NCI-H748 treated with DMSO at 0.1 percent for 48 hours (cell line): ENCODE measurements around the gene SLC27A1.
"Not testable (repeated sequence)": the region's sequence is repeated elsewhere in the genome, so short reads cannot be mapped to it uniquely, and the experiment has no call there.

ENCODE experiments used
- DNase-seq: peaks from one replicate; lab custom pipeline; 2025; lab: John Stamatoyannopoulos, UW

Gene SLC27A1

DNA sequence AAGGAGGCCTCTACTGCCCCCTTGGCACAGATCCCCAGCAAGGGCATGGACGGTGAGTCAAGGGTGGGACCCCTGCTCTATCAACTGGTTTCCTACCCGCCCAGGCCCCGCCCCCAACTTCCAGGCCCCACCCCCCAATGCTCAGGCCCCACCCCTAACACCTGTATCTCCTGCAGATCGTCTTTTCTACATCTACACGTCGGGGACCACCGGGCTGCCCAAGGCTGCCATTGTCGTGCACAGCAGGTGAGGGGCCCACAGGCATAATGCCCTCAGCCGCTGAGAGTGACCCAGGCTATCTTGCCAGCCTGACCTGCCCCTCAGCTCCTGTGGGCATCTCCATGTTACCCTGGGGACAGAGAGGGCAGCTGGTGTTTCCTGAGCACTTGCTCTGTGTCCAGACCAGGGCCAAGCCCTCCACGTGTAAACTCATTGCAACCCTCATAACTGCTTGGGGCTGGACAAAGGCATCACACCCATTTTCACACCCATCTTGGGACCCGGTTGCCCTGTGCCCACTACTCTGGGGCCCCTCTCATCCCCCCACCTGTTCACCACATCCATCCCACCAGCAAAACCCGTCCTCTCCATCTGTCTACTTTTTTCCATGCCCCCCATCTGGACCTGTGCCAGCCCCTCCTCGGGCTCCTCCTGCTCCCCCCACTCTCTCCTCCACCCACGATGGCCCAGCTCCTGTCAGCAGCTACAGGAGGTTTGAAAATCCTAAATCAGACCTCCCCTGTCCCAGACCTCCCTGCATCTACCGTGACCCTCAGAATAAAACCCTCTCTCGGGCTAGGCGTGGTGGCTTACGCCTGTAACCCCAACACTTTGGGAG, 17.2 kb downstream of the SLC27A1 start:
- no peak for DNase-seq

DNA sequence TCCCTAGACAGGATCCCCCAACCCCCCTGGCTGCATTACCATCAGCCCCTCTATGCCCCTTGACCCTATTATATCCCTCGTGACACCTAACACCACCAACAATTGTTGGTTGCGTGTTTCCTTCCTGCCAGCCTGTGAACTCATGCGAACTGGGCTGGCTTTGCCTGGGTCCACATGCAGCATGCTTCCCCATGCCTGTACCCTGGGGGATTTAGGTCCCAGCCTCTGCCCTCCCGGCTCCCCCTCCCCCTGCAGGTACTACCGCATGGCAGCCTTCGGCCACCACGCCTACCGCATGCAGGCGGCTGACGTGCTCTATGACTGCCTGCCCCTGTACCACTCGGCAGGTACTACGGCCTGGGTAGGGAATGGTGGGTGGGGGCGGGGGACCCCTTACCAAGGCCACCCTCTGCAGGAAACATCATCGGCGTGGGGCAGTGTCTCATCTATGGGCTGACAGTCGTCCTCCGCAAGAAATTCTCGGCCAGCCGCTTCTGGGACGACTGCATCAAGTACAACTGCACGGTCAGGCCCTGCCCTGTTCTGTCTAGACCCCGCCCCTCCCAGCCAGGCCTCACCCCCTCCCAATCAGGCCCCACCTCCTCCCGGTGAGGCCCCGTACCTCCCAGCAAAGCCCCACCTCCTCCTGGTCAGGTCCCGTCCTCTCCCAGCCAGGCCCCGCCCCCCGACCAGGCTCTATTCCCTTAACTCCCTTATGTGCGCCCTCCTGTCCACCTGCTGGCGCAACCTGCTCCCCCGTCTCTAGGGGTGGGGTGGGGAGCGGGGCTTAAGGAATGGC, 18.5 kb downstream of the SLC27A1 start:
- DNase-seq = peak; percentile 21

DNA sequence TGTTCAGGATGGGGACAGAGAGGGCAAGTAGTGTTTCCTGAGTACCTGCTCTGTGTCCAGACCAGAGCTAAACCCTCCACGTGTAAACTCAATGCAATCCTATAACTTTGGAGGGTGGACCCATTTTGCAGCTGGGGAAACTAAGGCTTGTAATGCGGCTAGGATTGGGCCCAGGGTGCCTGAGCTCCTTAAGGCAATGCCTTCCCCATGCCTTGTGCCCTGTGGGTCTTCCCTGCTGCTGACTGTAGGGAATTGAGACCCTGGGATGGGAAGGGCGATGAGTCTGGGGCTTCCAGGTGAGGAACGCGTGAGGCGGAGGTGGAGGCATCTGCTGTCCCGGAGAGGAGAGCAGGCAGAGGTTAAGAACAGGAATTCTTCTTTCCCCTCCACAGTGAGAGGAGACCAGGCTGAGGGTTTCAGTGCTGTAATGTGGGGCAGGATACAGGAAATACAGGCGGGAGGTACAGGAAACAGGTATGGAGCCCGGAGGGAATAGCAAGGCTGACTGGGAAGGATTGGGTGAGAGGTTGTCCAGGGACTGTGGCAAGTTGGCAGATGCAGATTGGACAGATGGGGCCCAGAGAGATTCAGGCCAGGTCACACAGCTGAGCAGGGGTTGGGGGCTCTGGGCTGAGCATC, 19.2 kb downstream of the SLC27A1 start:
- no peak for DNase-seq

DNA sequence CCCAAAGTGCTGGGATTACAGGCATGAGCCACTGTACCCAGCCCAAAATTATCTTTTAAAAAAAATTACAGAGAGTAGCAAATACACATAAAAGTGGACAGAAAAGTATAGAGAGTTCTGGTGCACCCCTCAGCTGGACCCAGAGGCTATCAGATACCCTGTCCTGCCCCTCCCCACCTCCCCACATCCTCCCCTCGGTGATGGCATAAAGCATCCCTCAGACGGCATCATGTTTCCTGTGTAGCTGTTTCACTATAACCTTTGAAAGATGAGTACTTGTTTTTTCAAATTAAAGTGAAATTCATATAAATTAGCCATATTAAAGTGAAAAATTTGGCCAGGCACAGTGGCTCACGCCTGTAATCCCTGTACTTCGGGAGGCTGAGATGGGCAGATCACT, 20.1 kb downstream of the SLC27A1 start:
- no peak for DNase-seq

DNA sequence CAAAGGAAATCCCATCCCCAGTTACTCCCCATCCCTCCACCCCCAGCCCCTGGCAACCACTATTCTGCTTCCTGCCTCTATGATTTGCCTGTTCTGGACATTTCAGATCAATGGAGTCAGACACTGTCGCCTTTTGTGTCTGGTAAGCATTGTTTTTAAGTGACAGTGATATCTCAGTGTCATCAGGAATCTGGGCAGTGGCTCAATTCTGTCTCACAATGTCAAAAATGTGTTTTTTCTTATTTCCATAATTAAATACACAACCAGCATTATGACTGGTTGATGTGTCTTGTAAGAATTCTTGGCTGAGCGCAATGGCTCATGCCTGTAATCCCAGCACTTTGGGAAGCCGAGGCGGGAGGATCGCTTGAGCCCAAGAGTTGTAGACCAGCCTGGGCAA, 21.0 kb downstream of the SLC27A1 start:
- no peak for DNase-seq

DNA sequence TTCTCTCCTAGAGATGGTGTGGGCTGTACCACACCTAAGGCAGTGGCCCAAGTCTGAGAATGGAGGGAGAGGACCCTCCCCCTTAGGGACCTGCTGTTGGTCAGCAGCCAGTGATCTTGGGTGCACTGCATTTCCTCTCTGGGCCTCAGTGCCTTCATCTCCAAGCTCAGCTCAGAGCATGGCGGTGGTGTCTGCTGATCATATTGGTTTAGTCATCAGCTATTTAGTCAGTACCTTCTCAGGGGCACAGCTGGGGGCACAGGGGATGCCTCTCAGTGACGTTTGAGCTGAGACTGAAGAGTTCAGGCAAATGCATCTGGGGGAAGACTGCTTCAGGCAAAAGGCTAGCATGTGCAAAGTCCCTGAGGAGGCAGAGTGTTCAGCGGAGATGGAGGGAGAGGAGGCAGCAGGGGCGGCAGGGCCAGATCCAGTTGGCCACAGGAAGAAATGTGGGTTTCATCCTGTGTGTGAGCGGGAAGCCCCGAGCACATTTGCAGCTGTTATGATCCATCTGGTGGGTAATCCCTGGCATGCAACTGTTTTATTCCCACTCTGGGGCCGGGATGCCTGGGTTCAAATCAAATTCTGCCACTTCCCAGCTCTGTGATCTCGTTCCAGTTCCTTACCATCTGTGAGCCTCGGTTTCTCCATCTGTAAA, 25.4 kb downstream of the SLC27A1 start:
- no peak for DNase-seq

DNA sequence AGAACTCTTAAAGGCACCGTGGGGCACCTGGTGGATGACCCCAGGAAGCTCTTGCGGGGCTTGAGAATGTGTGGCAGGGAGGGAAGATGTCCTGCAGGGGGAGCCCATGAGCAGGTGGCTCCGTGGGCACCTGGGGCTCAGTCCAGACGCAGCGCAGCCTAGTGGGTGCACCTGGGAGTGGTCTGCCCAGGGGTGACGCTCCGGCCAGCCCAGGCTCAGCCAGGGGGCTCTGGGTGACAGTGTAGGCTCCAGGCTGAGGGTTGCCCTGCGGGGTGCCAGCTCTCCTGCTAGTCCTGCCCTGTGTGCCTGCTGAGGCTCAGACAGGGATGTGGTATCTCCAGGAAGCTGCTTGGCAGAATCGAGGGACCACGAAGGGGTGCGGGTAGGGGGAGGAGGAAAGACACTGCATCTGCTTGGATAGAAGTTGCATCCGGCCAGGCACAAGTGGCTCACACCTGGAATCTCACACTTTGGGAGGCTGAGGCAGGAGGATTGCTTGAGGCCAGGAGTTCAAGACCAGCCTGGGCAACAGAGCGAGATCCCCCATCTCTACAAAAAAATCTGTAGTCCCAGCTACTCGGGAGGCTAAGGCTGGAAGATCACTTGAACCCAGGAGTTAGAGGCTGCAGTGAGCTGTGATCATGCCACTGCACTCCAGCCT, 26.1 kb downstream of the SLC27A1 start:
- peak; percentile 29 for DNase-seq

DNA sequence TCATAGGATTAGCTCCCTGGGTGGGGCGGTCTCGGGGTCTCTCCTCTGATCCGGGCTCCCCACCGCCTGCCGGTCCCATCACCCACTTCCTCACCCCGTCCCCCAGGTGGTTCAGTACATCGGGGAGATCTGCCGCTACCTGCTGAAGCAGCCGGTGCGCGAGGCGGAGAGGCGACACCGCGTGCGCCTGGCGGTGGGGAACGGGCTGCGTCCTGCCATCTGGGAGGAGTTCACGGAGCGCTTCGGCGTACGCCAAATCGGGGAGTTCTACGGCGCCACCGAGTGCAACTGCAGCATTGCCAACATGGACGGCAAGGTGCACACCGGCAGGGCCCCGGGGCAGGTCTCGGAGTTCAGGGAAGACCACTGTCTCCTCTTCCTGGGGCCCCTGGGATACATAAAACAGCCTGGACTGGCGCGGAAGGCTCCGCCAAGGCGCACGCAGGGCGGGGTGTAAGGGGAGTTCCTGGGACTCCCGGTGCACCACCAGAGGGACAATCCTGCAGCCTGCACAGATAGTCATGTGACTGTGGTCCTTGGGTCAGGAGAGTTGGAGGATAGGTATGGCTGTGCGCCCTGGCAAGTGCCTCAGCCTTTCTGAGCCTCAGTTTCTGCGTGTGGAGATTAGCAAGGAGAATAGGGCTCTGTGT, 26.9 kb downstream of the SLC27A1 start:
- no peak for DNase-seq

DNA sequence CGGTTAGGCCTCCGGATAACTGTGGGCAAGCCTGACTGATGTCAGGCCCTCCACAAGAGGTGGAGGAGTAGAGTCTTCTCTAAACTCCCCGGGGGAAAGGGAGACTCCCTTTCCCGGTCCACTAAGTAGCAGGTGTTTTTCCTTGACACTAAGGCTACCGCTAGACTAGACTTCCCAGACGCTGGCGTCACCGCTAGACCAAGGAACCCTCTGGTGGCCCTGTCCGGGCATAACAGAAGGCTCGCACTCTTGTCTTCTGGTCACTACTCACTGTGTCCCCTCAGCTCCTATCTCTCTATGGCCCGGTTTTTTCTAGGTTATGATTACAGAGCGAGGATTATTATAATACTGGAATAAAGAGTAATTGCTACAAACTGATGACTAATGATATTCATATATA, 28.7 kb downstream of the SLC27A1 start:
- not testable (repeated sequence) for DNase-seq

DNA sequence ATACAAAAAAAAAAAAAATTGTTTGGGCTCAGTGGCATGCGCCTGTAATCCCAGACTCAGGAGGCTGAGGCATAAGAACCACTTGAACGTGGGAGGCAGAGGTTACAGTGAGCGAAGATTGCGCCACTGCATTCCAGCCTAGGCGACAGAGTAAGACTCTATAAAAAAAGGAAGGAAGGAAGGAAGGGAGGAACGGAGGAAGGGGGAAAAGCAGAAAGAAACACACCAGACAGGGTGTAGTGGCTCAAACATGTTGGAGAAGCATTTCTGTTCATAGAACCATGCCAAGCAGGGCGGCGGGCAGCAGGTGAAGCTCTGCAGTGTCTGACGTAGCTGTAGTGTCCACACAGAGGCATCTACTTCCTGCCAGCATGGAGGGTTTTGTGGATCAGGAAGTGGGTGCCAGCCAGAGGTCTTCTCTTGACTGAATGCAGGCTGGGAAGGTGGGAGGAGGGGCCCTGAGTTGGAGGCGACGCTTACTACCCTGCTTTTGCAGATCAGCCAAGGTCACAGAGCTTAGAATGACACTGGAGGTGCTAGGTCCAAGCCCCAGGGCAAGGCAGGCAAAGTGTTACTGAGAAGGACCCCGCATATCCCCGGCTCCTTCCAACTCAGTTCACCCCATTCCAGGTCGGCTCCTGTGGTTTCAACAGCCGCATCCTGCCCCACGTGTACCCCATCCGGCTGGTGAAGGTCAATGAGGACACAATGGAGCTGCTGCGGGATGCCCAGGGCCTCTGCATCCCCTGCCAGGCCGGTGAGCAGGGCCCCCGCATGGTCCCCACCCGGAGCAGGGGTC, 29.5 kb downstream of the SLC27A1 start:
- DNase-seq = no peak

DNA sequence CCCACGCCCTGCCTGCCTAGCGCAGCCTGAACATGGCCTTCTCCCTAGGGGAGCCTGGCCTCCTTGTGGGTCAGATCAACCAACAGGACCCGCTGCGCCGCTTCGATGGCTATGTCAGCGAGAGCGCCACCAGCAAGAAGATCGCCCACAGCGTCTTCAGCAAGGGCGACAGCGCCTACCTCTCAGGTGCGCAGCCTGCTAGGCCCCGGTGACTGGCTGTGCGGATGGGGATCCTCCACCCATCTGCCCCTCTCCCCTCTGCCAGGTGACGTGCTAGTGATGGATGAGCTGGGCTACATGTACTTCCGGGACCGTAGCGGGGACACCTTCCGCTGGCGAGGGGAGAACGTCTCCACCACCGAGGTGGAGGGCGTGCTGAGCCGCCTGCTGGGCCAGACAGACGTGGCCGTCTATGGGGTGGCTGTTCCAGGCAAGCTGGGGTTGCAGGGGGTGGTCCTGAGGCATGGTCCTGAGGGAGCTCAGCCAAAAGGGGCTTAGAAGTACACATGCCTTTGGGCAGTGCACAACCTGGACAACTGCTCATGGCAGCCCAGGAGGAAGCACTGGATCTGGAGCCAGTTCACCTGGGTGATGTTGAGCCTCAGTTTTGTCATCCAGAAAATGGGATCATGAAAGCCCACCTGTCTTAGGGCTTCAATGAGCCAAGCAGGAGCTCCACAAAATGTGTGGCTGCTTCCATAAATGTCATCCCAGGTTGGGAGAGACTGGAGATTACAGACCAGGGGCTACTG, 30.3 kb downstream of the SLC27A1 start:
- DNase-seq = no peak

DNA sequence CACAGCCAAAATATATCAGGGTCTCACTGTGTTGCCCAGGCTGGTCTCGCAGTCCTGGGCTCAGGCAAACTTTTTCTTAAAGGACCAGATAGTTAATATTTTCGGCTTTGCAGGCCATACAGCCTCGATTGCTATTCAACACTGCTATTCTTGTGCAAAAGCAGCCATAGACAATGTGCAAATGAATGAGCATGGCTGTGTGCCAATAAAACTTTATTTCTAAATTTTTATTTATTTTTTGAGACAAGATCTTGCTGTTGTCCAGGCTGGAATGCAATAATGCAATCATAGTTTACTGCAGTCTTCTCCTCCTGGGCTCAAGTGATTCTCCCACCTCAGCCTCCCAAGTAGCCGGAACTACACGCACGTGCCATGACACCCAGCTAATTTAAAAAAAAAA, 32.9 kb downstream of the SLC27A1 start:
- no peak for DNase-seq

DNA sequence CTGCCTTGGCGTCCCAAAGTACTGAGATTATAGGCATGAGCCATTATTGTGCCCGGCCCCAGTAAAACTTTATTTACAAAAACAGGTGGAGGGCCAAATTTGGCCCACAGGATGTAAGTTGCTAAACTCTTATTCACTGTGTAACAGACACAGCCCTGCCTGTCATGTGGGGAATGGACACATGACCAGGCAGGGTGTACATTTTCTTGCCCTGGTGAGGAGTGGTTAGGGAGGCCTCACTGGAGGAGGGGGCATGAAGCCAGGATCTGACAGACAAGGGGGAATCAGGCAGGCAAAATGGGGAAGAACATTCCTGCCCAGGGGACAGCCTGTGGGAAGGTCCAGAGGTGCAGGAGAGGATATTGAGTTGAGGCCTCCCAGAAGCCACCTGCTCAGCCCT, 33.7 kb downstream of the SLC27A1 start:
- DNase-seq = no peak

DNA sequence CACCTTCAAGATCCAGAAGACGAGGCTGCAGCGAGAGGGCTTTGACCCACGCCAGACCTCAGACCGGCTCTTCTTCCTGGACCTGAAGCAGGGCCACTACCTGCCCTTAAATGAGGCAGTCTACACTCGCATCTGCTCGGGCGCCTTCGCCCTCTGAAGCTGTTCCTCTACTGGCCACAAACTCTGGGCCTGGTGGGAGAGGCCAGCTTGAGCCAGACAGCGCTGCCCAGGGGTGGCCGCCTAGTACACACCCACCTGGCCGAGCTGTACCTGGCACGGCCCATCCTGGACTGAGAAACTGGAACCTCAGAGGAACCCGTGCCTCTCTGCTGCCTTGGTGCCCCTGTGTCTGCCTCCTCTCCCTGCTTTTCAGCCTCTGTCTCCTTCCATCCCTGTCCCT, 34.1 kb downstream of the SLC27A1 start:
- DNase-seq = no peak

DNA sequence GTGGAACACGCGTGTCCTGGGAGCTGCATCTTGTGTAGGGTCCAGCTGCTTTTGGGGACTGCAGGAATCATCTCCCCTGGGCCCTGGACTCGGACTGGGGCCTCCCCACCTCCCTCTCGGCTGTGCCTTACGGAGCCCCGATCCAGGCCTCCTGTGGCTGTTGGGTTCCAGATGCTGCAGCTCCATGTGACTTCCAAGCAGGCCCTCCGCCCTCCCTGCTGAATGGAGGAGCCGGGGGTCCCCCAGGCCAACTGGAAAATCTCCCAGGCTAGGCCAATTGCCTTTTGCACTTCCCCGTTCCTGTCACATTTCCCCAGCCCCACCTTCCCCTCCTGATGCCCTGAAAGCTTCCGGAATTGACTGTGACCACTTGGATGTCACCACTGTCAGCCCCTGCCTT, 34.9 kb downstream of the SLC27A1 start:
- no peak for DNase-seq

DNA sequence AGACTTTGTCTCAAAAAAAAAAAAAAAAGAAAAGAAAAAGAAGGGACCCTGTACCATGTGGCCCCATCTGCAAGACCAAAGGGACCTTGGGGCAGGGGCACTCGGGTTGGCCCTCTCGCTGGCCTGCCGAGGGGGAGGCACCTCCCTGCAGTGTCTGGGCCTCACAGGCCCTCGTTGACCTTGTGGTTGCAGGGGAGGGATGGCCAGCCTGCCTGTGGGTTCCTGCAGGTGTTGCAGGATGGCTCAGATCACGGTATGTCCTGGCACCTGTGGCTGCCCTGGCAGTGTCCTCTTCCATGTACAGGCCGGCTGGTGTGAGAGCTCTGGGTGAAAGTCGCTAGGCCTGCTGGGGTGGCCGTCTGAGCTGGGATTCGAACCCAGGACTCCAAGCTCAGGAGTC, 36.4 kb downstream of the SLC27A1 start:
- DNase-seq = no peak

DNA sequence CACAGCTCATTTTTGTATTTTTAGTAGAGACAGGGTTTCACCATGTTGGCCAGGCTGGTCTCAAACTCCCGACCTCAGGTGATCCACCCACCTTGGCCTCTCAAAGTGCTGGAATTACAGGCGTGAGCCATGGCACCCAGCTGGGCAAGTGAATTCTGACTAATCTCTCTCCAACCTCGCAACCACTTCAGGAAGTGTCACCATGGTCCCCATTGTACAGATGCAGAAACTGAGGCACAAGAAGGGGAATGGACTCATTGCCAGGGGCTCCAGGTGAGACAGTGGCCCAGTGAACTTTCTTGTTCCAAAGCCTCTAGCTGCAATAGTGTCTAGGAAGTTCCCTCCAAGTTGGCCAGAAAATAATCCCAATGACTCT, 38.2 kb downstream of the SLC27A1 start:
- not testable (repeated sequence) for DNase-seq

DNA sequence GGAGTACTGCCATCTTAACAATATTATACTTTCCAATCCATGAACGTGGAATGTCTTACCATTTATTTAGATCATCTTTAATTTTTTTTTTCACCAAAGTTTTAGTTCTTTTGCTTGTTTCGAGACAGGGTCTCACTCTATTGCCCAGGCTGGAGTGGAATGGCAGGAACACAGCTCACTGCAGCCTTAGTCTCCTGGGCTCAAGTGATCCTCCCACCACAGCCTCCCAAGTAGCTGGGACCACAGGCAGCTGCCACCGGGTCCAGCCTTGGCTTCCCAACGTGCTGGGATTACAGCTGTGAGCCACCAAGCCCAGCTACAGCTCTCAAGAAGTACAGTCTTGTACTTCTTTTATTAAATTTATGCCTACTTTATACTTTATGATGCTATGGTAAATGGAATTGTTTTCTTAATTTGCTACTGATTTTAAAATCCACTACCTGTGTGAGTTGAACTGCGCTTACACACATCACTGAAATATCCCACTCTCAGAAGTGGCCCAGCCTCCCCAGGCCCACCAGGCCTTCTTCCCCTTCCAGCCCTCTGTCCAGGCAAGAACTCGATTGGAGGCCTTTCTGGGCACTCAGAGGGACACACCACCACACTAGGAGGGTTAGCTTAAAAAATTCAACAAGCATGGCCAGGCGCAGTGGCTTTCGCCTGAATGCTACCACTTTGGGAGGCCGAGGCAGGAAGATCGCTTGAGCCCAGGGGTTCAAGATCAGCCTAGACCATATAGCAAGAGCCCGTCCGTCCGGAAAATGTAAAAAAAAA, 40.1 kb downstream of the SLC27A1 start:
- DNase-seq = no peak
